HepG2 (cell line): ENCODE data around the gene PARP14.

Experiments
- CTCF ChIP-seq: sonication (generic); formaldehyde crosslinking; IDR thresholded peaks from 2 replicates; pipeline ENCODE4 v1.5.0; 2020; ENCODE audit warnings: mild to moderate bottlenecking, missing genetic modification reagents, moderate library complexity
- ELF1 ChIP-seq: sonication (generic); formaldehyde crosslinking; IDR thresholded peaks from 2 replicates; pipeline ENCODE4 v1.4.0; 2020; ENCODE audit warnings: missing genetic modification reagents
- HMG20A ChIP-seq: IDR thresholded peaks from 2 replicates; pipeline ENCODE4 v1.6.1; 2016; ENCODE audit warnings: borderline replicate concordance
- MXI1 ChIP-seq: IDR thresholded peaks from 3 replicates; pipeline ENCODE4 v1.6.1; 2012; ENCODE audit warnings: low read depth, low read length, inconsistent platforms, borderline replicate concordance
- ZBTB8A ChIP-seq: sonication (generic); formaldehyde crosslinking; IDR thresholded peaks from 2 replicates; pipeline ENCODE4 v1.4.0; 2020; ENCODE audit warnings: mild to moderate bottlenecking, low read depth, missing genetic modification reagents, borderline replicate concordance
- ZNF790 ChIP-seq: sonication (generic); formaldehyde crosslinking; IDR thresholded peaks from 2 replicates; pipeline ENCODE4 v1.8.0; 2022; ENCODE audit warnings: missing genetic modification reagents, mild to moderate bottlenecking, borderline replicate concordance

- TF ChIP-seq HMG20A (no peak), ELF1 (CRISPR knock-in tag) (no peak), ZBTB8A (no peak), ZNF790 (CRISPR knock-in tag) (no peak), MXI1 (no peak), CTCF (no peak)
Measured at GRCh38 chr3:122661633-122662032, 19.0 kb upstream of the PARP14 start.
